HG02852 (cell line): Measurements from ENCODE around the gene POU3F3.

Experiments used
- ATAC-seq: cut with Tn5 transposase; IDR thresholded peaks from one replicate; pipeline ENCODE4 v1.9.1; 2021; ENCODE audit warnings: mild to moderate bottlenecking, moderate library complexity; ENCODE audit not compliant: unreplicated experiment

Gene POU3F3

GRCh38 chr2:104859766-104860450, 6.0 kb downstream of the POU3F3 start:
- ATAC-seq, result no peak

DNA sequence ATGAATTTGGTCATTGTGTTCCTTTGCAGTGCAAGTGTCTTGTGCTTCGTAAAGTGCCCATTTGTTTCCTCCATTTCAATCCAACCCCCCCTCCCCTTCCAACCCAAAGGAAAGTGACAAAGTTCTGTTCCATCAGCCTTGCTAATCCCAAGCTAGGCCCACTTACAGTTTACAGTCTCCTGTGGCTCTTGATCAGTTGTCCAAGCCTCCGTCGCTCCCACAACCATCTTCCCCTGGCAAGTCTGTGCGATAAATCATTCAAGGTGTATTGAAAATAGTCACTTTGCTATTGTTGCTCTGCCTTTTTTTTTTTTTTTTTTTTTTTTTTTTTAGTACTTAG, 6.5 kb downstream of the POU3F3 start:
- ATAC-seq, result no peak

- no peak for ATAC-seq
These were observed 7.6 kb downstream of the POU3F3 start for GRCh38 chr2:104861351-104862057.

DNA sequence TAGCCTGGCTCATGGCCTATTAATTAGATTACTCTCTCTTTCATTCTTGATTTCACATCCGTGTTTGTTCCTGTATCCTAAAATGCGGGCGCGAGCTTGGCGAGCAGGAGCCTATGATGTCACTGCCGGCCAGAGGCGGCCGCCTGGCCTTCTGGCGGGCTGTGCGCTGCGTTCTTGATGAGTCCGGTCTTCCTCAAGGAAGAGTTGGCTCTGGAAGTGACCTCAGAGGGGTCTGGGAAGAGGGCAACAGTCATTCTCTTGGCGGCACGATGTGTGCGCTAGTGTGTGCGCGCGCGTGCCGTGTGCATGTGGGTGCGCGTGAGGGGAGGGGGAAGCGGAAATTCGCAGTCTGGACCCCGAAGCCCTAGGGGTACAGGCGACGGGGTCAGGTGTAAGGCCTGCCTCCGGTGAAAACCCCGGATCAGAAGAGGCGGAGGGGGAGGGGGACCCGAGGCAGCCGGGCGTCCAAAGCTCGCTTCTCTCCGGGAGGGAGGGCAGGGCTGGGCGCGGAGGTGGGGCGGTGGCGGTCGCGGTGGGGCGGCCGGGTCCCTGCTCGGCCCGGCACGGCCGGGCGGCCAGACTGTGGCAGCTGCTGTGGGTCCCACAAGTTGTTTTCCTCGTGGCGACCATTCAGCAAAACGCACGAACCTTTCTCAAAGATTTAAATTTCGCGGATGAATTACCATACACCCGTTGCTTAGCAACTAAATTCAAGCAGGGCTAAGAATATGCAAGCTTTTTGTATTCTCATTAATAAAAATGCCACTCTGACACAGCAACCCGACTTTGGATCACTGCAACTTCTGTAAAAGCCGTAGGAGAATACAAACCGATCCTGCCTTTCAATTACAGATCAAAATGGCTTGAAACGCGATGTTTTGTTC, 8.4 kb downstream of the POU3F3 start:
- no peak for ATAC-seq

DNA sequence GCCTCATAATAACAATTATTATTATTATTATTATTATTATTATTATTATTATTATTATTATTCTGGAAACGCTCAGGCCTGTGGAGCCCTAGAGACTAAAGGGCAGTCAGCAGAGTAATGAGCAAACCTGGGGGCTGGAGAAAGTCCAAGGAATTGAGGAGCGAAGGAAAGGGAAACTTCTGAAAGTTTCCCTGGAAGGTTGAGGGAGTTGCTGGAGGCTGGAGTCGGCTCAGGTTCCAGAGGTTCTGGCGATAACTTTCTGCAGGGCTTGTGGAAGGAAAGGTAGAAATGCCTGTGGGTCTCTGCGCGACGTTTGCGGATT, 9.2 kb downstream of the POU3F3 start:
- no peak for ATAC-seq

DNA sequence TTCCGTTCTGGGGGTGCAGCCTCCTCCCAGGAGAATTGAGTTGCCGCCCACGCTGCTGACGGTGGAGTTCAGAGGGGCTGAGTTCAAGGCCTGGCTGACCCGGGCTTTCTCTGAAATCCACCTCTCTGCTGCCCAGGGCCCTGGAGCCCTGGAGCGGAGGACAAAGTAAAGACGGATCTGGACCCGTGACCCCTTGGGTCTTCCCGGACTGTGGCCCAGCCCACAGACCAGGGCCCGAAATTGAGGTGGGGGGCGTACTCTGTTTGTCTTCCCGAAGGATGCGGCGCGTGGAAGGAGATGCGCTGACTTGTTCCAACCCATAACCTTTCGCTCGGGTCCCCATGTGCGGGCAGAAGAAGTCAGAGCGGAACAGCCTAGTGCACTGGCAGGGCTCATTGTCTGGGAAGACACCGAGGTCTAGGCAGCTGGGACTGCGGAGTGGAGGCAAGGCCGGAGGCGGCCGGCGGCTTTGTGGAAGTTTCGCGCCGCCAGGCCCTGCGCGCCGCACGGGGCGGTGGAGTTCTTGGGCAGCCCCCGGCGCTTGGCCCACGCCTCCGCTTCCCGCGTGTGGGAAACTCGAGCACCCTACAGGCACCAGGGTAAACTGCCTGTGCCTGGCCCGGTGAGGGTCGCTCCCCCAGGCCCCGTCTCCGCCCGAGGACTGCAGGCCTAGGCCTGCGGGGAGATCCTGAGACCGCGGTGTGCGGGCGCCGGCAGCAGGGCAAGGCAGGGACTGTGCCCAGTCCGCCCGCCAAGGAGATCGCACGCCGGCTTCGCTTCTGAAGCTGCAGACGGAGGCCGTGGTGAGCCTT, 9.8 kb downstream of the POU3F3 start:
- no peak for ATAC-seq

DNA sequence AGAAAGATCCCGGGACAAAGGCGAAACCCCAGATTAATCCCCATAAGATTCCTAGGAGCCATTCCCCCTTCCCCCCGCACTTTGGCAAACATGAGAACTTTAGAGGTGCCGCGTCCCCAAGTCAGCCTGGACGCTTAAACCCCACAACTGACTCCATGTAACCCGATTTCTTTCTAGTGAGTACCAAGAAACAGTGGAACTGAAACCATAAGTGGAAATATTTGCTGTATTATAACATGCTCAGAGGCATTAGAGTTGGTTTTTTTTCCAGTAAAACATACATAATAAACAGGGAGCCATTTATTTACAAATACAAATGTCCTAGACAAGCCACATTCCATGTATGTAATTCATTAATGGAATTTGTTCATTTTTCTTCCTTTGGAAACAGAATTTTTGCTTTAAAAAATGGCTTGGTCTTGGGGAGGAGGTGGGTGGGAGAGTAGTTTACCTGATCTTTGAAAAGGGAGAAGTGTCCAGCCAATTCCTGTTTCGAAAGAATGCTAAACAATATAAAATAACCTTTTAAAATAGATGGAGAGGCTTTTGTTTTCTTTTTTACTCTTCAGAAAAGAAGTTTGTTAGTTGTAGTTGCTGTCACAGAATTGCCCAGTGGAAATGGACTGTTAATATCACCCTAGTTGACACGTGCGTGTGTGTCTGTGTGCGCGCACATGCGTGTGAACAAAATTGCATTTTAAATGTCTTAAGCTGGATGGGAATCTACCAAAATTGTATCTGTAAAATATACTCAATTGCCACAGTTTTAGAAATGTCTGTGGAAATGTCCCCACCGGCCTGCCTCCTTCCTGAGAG, 10.6 kb downstream of the POU3F3 start:
- no peak for ATAC-seq

- no peak for ATAC-seq
These were observed 11.2 kb downstream of the POU3F3 start for GRCh38 chr2:104865096-104865470.

DNA sequence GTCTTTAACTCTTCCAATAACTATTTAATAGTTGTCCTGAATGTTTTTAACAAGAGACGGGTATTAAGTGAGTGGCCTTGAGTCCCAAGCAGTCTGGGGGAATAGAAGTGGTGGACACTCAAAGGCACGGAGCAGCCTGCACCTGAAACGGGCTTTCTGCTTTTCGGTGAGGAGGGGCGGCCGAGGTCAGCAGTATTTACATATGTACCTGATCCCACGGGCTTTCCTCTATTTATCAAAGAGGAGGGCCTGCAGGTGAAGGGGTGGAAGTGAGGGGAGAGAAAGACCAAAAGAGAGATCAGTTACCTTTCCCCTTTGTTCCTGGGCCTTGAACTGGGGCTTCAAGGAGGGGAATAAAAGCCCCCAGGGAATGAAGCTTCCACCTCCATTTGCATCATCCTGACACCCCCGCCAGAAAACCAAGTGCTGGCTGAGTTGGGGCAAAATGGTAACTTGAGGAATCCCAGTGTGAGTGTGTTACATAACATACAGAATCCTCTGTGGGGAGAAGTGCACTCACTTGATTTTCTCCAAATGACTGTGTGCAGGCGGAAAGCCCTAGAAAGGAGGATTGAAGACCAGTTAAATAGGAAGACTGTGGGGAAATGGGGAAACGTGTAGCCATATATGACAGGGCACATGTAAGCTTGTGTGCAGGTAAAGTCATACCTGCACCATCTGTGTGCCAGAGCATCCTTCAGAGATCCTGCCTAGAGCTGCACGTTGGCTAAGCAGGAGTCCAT, 12.4 kb downstream of the POU3F3 start:
- ATAC-seq, result no peak

DNA sequence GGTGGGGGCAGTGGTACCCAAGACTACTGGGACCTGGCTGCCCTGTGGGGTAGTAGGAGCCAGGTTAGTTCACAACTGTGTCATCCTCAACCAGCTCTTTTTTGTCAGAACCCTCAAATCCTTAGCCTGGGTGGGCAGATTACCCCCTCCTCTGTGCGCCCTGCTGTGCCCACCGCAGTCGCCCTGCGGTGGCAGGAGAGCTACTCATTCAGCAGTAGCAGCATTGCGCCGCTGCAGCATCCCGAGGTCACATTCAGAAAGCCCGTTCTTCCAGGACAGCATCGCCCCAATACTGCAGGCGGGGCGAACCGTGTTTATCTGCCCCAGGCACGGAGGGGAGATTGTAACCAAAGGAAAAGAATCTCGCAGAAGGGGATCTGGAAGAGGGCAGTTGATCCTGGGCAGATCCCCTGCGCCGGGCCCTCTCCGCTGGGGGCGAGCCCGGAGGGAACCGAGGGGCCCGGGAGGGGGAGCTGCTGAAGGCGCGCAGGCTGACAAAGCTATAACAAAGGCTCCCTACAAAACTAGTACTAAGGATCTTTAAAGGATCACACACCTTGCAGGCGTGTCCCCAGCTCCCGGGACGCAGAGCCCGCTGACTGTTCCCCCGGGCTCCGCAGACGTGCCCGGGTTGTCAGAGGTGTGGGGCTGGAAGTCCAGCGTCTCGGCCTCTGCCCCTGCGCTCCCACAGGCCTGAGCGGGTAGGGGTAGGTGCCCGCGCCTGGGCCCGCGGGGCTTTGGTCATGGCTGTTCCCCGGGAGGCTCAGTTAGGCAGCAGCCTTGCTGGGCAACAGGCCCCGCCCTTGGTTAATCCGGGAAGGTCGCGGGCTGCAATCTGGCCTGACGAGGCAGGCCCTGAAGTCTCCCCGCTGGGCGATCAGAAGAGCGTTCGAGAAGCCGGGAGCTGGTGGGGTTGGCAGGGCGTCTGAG, 13.2 kb downstream of the POU3F3 start:
- ATAC-seq, result no peak

GRCh38 chr2:104867813-104868504, 14.0 kb downstream of the POU3F3 start:
- no peak for ATAC-seq

DNA sequence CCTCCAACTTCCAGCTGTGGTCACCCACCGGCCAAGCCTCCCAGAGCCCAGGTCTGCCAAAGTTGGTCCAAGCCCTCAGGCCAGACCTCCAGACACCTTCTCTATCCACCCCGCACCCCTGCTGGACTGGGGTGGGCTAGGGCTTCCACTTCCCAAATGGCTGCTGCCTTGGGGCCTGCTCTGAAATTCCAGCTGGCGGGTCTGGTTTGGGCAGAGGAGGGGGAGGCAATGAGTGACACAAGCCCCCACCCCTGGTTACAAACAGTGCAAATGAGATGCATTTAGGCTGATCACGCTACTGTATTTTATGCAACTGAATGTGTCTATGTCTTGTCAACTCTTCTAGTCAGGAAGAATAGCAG, 14.6 kb downstream of the POU3F3 start:
- ATAC-seq, result no peak

DNA sequence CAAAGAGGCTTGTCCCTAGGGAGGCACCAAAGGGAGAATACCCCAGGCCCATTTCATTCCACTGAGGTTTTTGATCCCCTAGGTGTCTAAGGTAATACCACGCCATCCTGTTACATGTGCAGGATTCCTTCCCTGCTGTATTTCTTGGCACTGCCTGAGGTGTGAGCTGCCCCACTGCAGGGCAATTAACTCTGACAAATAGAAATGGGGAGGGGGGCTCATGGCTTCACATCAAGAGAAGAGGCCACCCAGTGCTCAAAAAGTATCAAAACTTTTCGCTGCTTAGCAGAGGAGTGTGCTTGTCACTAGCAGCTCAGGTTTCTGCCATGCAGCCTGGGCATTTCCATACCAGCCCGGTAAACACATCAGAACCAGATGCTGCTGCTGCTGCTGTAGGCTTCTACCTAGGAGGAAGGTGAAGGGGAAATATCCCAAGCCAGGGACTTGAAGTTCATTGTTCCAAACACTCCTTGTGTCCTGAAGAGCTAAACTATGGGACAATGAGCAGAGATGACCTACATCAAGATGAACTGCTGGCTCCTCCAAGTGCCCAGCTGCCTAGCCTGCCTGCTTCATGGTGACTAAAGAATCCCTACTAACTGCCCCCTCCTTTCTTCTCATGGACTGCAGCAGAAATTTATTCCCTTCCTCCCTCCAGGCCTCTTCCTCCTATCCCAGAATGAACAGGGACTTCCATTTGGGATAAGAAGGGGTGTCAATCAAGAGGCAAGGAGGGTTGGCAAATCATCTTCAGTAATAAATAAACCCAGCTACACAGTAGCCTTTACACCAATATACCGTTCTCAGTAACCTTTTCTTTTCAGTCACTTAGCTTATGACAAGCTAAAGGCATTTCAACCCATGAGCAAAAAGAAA, 16.4 kb downstream of the POU3F3 start:
- ATAC-seq, result no peak

GRCh38 chr2:104871649-104871971, 17.7 kb downstream of the POU3F3 start:
- ATAC-seq, result no peak

GRCh38 chr2:104871972-104872865, 18.3 kb downstream of the POU3F3 start:
- ATAC-seq, result no peak
